ENCODE results near the gene KIDINS220.

KIDINS220 gene

GRCh38 chr2:8836971-8837794 lies at the start of gene KIDINS220:
KIDINS220 (minus strand) TSS chr2:8837613; CDS start chr2:8827093, 10,520 bp downstream.
- peak; percentile 47 for DNase-seq

GRCh38 chr2:8886876-8887275 lies 49.5 kb upstream of the KIDINS220 start:
- DNase-seq, result no peak

- no peak for DNase-seq
Measured at GRCh38 chr2:8886202-8886518, 48.7 kb upstream of the KIDINS220 start.

- no peak for DNase-seq
Measured at GRCh38 chr2:8885449-8886201, 48.2 kb upstream of the KIDINS220 start.

- no peak for DNase-seq
Measured at GRCh38 chr2:8884812-8885211, 47.4 kb upstream of the KIDINS220 start.

- no peak for DNase-seq
Measured at GRCh38 chr2:8882094-8882493, 44.7 kb upstream of the KIDINS220 start.

- no peak for DNase-seq
Measured at GRCh38 chr2:8877894-8878293, 40.5 kb upstream of the KIDINS220 start.

- DNase-seq, result no peak
Measured at GRCh38 chr2:8877332-8877731, 39.9 kb upstream of the KIDINS220 start.

- no peak for DNase-seq
Measured at GRCh38 chr2:8876628-8877027, 39.2 kb upstream of the KIDINS220 start.

- DNase-seq, result no peak
Measured at GRCh38 chr2:8872821-8873432, 35.5 kb upstream of the KIDINS220 start.

- no peak for DNase-seq
Measured at GRCh38 chr2:8870441-8870840, 33.0 kb upstream of the KIDINS220 start.

- DNase-seq, result no peak
Measured at GRCh38 chr2:8867363-8867762, 29.9 kb upstream of the KIDINS220 start.

- no peak for DNase-seq
Measured at GRCh38 chr2:8863331-8863953, 26.0 kb upstream of the KIDINS220 start.

GRCh38 chr2:8862230-8862629 lies 24.8 kb upstream of the KIDINS220 start:
- no peak for DNase-seq

- DNase-seq, result no peak
Measured at GRCh38 chr2:8861797-8862196, 24.4 kb upstream of the KIDINS220 start.

GRCh38 chr2:8860239-8860638 lies 22.8 kb upstream of the KIDINS220 start:
- no peak for DNase-seq

GRCh38 chr2:8858910-8859309 lies 21.5 kb upstream of the KIDINS220 start:
- no peak for DNase-seq

- DNase-seq, result no peak
Measured at GRCh38 chr2:8858264-8858663, 20.9 kb upstream of the KIDINS220 start.

GRCh38 chr2:8857709-8858108 lies 20.3 kb upstream of the KIDINS220 start:
- no peak for DNase-seq

GRCh38 chr2:8856176-8856575 lies 18.8 kb upstream of the KIDINS220 start:
- DNase-seq, result no peak

- DNase-seq, result no peak
Measured at GRCh38 chr2:8855010-8855409, 17.6 kb upstream of the KIDINS220 start.

GRCh38 chr2:8853426-8853825 lies 16.0 kb upstream of the KIDINS220 start:
- DNase-seq, result no peak

- DNase-seq, result no peak
Measured at GRCh38 chr2:8851811-8852560, 14.6 kb upstream of the KIDINS220 start.
